Measurements from ENCODE around the gene SLC7A4.
A peak's percentile ranks its signal among the peaks of the same experiment; 100 is the strongest.
"Not testable (repeated sequence)": the region's sequence is repeated elsewhere in the genome, so short reads cannot be mapped to it uniquely, and the experiment has no call there.

The SLC7A4 gene

GRCh38 chr22:21041937-21042336 is 9.6 kb upstream of the SLC7A4 start:
- no peak overlapping the region for H3K4me3 ChIP-seq (replicated peaks in 1 of 2; ENCODE audit: low read depth in 2 of 2, low read length in 2 of 2)
- DNase-seq (ENCODE audit: low read depth in 2 of 2) = peak; percentile 27 to 70
- no peak for TF ChIP-seq CTCF (IDR thresholded peaks at IDR 0.05; ENCODE audit: low read depth, low read length)

- DNase-seq (ENCODE audit: low read depth in 2 of 2); H3K4me3 ChIP-seq (replicated peaks in 1 of 2; ENCODE audit: low read depth in 2 of 2, low read length in 2 of 2): not testable (repeated sequence)
Observed at GRCh38 chr22:21039158-21039557, 6.8 kb upstream of the SLC7A4 start.

- no peak for TF ChIP-seq CTCF (IDR thresholded peaks at IDR 0.05; ENCODE audit: low read depth, low read length)
- DNase-seq (ENCODE audit: low read depth in 2 of 2) = peak; percentile 13 to 75
- no peak overlapping the region for H3K4me3 ChIP-seq (replicated peaks in 1 of 2; ENCODE audit: low read depth in 2 of 2, low read length in 2 of 2)
Observed at GRCh38 chr22:21038405-21038804, 6.0 kb upstream of the SLC7A4 start.

GRCh38 chr22:21034989-21035388 is 2.6 kb upstream of the SLC7A4 start:
- TF ChIP-seq CTCF (IDR thresholded peaks at IDR 0.05; ENCODE audit: low read depth, low read length) = no peak
- DNase-seq (ENCODE audit: low read depth in 2 of 2) = no peak
- H3K4me3 ChIP-seq (replicated peaks in 1 of 2; ENCODE audit: low read depth in 2 of 2, low read length in 2 of 2) = no peak overlapping the region

GRCh38 chr22:21033895-21034294 is 1.5 kb upstream of the SLC7A4 start:
- DNase-seq (ENCODE audit: low read depth in 2 of 2) = no peak
- TF ChIP-seq CTCF (IDR thresholded peaks at IDR 0.05; ENCODE audit: low read depth, low read length) = no peak
- no peak overlapping the region for H3K4me3 ChIP-seq (replicated peaks in 1 of 2; ENCODE audit: low read depth in 2 of 2, low read length in 2 of 2)

- DNase-seq (ENCODE audit: low read depth in 2 of 2) = no peak
- H3K4me3 ChIP-seq (replicated peaks in 1 of 2; ENCODE audit: low read depth in 2 of 2, low read length in 2 of 2) = no peak overlapping the region
- TF ChIP-seq CTCF (IDR thresholded peaks at IDR 0.05; ENCODE audit: low read depth, low read length) = no peak
Observed at GRCh38 chr22:21032868-21033688, 717 bp upstream of the SLC7A4 start.

GRCh38 chr22:21031545-21032036 is 770 bp downstream of the SLC7A4 start:
- no peak overlapping the region for H3K4me3 ChIP-seq (replicated peaks in 1 of 2; ENCODE audit: low read depth in 2 of 2, low read length in 2 of 2)
- DNase-seq (ENCODE audit: low read depth in 2 of 2) = no peak
- no peak for TF ChIP-seq CTCF (IDR thresholded peaks at IDR 0.05; ENCODE audit: low read depth, low read length)
